Uterus (tissue), 4 donors: ENCODE data around the gene DST. TPM values are rescaled to one million over a fixed set of nuclear protein-coding genes. Genes with fewer than 3 reads are reported as not detected.

Experiments used
- DNase-seq, 2 donors: peaks; one replicate each; pipeline ENCODE4 v3.0.0-alpha.2; 2019 to 2020
- H3K27ac ChIP-seq, 2 donors: fragments of 200-600 bp; sonication (generic); 1 replicate in 1 of 2; 2 replicates in 1 of 2; pipeline ENCODE4 v1.5.1; 2016 to 2018
- H3K27me3 ChIP-seq, 2 donors: fragments of 200-600 bp; sonication (generic); one replicate each; pipeline ENCODE4 v1.5.1; 2018 to 2019; ENCODE audit warnings: control low read depth in 1 of 2
- H3K36me3 ChIP-seq, 2 donors: fragments of 200-600 bp; sonication (generic); one replicate each; pipeline ENCODE4 v1.5.1; 2019; ENCODE audit warnings: control low read depth in 1 of 2
- H3K4me1 ChIP-seq, 2 donors: fragments of 200-600 bp; sonication (generic); one replicate each; pipeline ENCODE4 v1.5.1; 2018 to 2019; ENCODE audit warnings: control low read depth in 1 of 2
- H3K4me3 ChIP-seq, 2 donors: fragments of 200-600 bp; sonication (generic); 1 replicate in 1 of 2; 2 replicates in 1 of 2; pipeline ENCODE4 v1.5.1; 2018 to 2019; ENCODE audit warnings: mild to moderate bottlenecking in 1 of 2
- H3K9me3 ChIP-seq, 2 donors: fragments of 200-600 bp; sonication (generic); one replicate each; pipeline ENCODE4 v1.5.1; 2019; ENCODE audit warnings: control low read depth in 1 of 2
- POLR2A ChIP-seq, 2 donors: fragments of 450-650 bp; IDR thresholded peaks; one replicate each; pipeline ENCODE4 v1.6.1; 2016; ENCODE audit warnings: antibody characterized with exemption in 2 of 2, mild to moderate bottlenecking in 1 of 2, moderate library complexity in 1 of 2
- intact Hi-C: fragments of 100-400 bp; cut with DNase I; formaldehyde crosslinking; loops from one replicate; pipeline ENCODE4 v1.15.1; 2023; ENCODE audit warnings: low total_unique reads
- total RNA-seq, 4 donors: library from RNA; depleted of rRNA in 3 of 4; stranded (reverse); fragments of >200 nt in 3 of 4; gene quantifications; one replicate each; pipeline versions ENCODE4 v1.1.0 to v1.2.4, GENCODE V29; 2014 to 2023
- TF ChIP-seq, protein P1 (sequence below), 4 experiments: fragments of 200-600 bp in 2 of 4; fragments of 450-650 bp in 2 of 4; sonication (generic) in 2 of 4; IDR thresholded peaks; one replicate each; pipeline ENCODE4 v1.5.1; 2016 to 2019; ENCODE audit warnings: antibody characterized with exemption in 4 of 4, mild to moderate bottlenecking in 2 of 4, moderate library complexity in 1 of 4
- donor health status: DM: yes; HTN: yes; CAD: no.

The DST gene
- 100 to 1,000 TPM; 307 to 809 (median 516) TPM for total RNA-seq

- H3K9me3 ChIP-seq: no peaks in the 10 kb centered on the region
- TF ChIP-seq, protein P1, sequence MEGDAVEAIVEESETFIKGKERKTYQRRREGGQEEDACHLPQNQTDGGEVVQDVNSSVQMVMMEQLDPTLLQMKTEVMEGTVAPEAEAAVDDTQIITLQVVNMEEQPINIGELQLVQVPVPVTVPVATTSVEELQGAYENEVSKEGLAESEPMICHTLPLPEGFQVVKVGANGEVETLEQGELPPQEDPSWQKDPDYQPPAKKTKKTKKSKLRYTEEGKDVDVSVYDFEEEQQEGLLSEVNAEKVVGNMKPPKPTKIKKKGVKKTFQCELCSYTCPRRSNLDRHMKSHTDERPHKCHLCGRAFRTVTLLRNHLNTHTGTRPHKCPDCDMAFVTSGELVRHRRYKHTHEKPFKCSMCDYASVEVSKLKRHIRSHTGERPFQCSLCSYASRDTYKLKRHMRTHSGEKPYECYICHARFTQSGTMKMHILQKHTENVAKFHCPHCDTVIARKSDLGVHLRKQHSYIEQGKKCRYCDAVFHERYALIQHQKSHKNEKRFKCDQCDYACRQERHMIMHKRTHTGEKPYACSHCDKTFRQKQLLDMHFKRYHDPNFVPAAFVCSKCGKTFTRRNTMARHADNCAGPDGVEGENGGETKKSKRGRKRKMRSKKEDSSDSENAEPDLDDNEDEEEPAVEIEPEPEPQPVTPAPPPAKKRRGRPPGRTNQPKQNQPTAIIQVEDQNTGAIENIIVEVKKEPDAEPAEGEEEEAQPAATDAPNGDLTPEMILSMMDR (IDR thresholded peaks at IDR 0.05): no peak
- TF ChIP-seq POLR2A (IDR thresholded peaks at IDR 0.05): no peak
- no peaks in the 10 kb centered on the region for H3K36me3 ChIP-seq
- no peak within 1 kb of the TSS for H3K4me3 ChIP-seq
- peak in 1 of 2 donors; percentile 32 for DNase-seq
- H3K4me1 ChIP-seq: no peaks in the 10 kb centered on the region
- H3K27ac ChIP-seq: peak within 1 kb of the TSS; percentile 7 to 55
- intact Hi-C loops: no loop called here
- H3K27me3 ChIP-seq: no peaks in the 10 kb centered on the region
These were observed at the start of gene DST for GRCh38 chr6:56642366-56643261. Gene DST (minus strand): TSS chr6:56642889.

GRCh38 chr6:56691814-56692213, 49.1 kb upstream of the DST start:
- peak overlapping the region; percentile 56 to 57 for H3K27ac ChIP-seq
- no peaks in the 10 kb centered on the region for H3K36me3 ChIP-seq

GRCh38 chr6:56691286-56691595, 48.6 kb upstream of the DST start:
- intact Hi-C loops: no loop called here
- Histone ChIP-seq H3K27me3 (no peaks in the 10 kb centered on the region), H3K27ac (peak overlapping the region in 1 of 2 donors; percentile 57), H3K36me3 (no peaks in the 10 kb centered on the region), H3K9me3 (no peaks in the 10 kb centered on the region), H3K4me3 (no peak overlapping the region), H3K4me1 (peaks cover 0 to 4% of the 10 kb centered on the region in 2 donors)
- no peak for DNase-seq
- TF ChIP-seq, protein P1 (IDR thresholded peaks at IDR 0.05): no peak
- TF ChIP-seq POLR2A (IDR thresholded peaks at IDR 0.05): no peak

More at GRCh38 chr6:56691814-56692213, 49.1 kb upstream of the DST start:
- Histone ChIP-seq H3K27me3 (no peaks in the 10 kb centered on the region), H3K4me3 (no peak overlapping the region), H3K9me3 (no peaks in the 10 kb centered on the region), H3K4me1 (peaks cover 0 to 4% of the 10 kb centered on the region in 2 donors)
- intact Hi-C loops: no loop called here
- no peak for DNase-seq
- TF ChIP-seq, protein P1 (IDR thresholded peaks at IDR 0.05): no peak
- TF ChIP-seq POLR2A (IDR thresholded peaks at IDR 0.05): no peak

- H3K9me3 ChIP-seq: no peaks in the 10 kb centered on the region
- H3K27me3 ChIP-seq: no peaks in the 10 kb centered on the region
- no peak for TF ChIP-seq POLR2A (IDR thresholded peaks at IDR 0.05)
- TF ChIP-seq, protein P1 (IDR thresholded peaks at IDR 0.05): no peak
- H3K36me3 ChIP-seq: no peaks in the 10 kb centered on the region
- no peak for DNase-seq
- H3K27ac ChIP-seq: no peak overlapping the region
- H3K4me3 ChIP-seq: no peak overlapping the region
- H3K4me1 ChIP-seq: peaks cover 0 to 4% of the 10 kb centered on the region in 2 donors
- intact Hi-C loops: no loop called here
These were observed 48.0 kb upstream of the DST start for GRCh38 chr6:56690519-56691285.

DNA sequence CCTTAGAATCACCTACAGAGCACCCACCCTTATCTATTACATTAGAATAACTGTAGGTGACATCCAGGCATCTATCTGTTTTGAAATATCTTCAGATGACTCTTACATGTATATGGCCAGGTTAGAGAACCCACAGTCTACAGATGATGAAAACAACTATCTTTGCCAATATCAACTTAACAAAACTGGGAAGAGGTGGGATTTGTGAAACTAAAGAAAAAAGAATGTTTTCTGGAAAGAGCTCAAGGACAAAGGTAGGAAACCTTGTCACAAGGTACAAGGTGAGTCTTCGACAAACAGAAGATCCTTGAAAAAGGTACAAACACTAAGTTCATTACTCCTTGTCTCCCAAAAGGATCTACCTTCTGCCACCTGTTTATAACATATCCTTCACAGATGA, 47.0 kb upstream of the DST start:
- no peak overlapping the region for H3K4me3 ChIP-seq
- H3K27me3 ChIP-seq: no peaks in the 10 kb centered on the region
- H3K9me3 ChIP-seq: no peaks in the 10 kb centered on the region
- no peak overlapping the region for H3K27ac ChIP-seq
- peaks cover 0 to 4% of the 10 kb centered on the region in 2 donors for H3K4me1 ChIP-seq
- DNase-seq: no peak
- intact Hi-C loops: no loop called here
- no peaks in the 10 kb centered on the region for H3K36me3 ChIP-seq
- TF ChIP-seq, protein P1 (IDR thresholded peaks at IDR 0.05): no peak
